ELF-1 (cell line): ENCODE results near the gene GCAT.

Source experiments
- DNase-seq: peaks from one replicate; pipeline ENCODE4 v3.0.0-alpha.2; 2016; ENCODE audit warnings: low read depth, low spot score

The GCAT gene

GRCh38 chr22:37842015-37842793 lies 34.5 kb downstream of the GCAT start:
- no peak for DNase-seq

DNA sequence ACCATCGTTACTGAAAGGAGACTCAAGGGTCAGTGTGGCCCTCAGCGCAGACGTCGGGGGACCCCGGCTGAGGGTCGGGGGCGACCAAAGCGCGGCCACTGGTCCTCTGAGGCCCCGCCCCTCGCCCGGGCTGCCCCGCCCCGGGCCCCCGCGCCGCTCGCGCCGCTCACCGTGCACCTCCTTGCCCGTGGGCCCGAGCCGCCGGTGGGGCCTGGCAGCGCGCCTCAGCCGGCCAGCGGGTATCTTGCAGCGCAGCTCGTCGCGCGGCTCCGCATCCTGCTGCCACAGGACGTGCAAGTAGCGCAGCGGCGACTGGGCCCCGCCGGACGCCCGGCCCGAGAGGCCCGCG lies 36.0 kb downstream of the GCAT start:
- DNase-seq, result no peak

- no peak for DNase-seq
Measured at GRCh38 chr22:37844904-37845329, 37.2 kb downstream of the GCAT start.

- no peak for DNase-seq
Measured at GRCh38 chr22:37846433-37846832, 38.7 kb downstream of the GCAT start.

DNA sequence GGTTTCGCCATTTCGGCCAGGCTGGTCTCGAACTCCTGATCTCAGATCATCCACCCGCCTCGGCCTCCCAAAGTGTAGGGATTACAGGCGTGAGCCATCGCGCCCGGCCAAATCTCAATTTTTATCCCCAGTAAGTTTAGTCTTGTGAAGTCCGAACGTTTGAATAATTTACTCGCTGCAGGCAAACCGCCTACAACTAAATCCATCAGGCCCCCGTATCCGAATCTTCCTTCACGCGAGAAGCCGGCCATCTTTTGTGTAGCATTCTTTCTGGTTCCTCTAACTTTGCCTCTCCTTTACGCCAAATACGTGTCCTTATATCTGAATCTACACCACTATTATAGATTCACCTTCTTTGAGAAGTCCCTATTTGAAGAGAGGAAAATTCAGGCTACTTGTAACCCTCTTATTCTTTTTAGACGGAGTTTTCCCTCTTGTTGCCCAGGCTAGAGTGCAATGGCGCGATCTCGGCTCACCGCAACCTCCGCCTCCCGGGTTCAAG lies 40.9 kb downstream of the GCAT start:
- peak; percentile 50 for DNase-seq

- DNase-seq, result peak; percentile 94
Measured at GRCh38 chr22:37849089-37849751, 41.5 kb downstream of the GCAT start, which contains the start of gene EIF3L. Gene EIF3L, plus strand, starts transcription at chr22:37849419. Its CDS starts 31 bp downstream, at chr22:37849450.

GRCh38 chr22:37850801-37851200 lies 43.1 kb downstream of the GCAT start:
- DNase-seq, result no peak

- no peak for DNase-seq
Measured at GRCh38 chr22:37852418-37852817, 44.7 kb downstream of the GCAT start.

- DNase-seq, result no peak
Measured at GRCh38 chr22:37854946-37855345, 47.2 kb downstream of the GCAT start.

DNA sequence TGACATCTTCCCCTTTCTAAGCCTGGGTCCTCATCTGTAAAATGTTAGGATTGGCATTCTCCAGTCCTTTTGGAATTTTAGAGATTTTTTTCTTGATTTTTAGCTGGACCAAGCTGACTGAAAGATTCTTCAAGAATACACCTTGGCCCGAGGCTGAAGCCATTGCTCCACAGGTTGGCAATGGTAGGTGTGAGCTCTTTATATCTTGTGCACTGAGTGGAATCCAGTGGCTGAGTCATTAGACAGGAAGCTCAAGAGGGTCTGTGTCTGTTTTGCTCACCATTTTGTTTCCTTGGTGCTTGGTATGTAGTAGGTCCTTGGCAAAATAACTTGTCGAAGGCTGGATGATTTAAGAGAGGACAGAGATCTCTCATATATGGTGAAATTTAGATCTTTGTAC lies 47.7 kb downstream of the GCAT start:
- DNase-seq, result no peak

- DNase-seq, result no peak
Measured at GRCh38 chr22:37860796-37861421, 53.2 kb downstream of the GCAT start.

DNA sequence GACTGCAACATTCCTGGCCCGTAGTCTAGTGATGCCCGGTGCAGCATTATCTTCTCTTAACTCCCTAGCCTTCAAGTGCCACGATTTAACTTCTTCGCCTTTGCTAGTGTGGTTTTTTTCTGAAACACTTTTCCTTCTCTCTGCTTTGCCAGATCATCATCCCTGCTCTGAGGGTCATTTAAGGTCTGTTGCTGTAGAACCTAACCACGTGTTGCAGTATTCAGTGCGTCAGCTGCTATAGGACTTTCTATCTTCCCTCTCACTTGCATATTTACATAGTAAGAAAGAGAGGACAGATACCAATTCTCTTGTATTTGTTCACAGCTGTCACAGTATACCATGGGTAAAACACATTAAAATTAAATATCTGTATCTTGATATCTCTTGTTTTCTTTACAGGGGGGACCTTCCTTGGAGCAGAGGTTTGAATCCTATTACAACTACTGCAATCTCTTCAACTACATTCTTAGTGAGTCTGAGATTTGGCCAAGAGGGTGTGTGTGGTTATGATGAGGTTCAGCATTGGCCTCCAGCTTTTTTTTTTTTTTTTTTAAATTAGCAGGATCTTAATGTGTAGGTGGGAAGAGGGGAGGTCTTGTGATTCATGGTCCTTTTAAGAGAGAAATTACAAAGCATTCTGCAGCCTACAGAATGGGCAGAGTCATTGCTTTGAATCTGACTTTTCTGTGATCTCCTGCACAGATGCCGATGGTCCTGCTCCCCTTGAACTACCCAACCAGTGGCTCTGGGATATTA lies 55.0 kb downstream of the GCAT start:
- no peak for DNase-seq

DNA sequence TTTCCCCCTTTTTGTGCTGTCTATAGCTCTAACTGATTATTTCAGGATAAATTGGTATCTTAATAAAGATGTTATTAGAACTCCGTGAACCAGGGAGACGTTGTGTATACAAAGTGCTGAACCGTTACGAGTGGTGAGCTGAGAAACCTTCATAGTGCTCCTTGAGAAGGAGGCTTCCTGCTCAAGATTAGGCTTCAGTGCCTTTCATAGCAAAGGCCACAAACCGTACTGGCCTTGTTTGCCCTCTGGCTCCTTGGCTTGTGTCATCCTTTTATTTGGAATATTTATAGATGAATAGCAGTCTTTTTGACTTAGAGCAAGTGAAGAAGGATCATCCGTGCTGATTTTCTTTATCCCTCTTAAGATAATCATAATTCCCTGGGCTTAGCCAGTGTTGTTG lies 57.8 kb downstream of the GCAT start:
- no peak for DNase-seq
